H9 (cell line): ENCODE measurements around the gene TTC39B. TPM values are rescaled to one million over a fixed set of nuclear protein-coding genes. Genes with fewer than 3 reads are reported as not detected.

Experiments
- DNase-seq: peaks from one replicate; pipeline ENCODE4 v3.0.0-alpha.2; 2017
- H2AFZ ChIP-seq: one replicate; pipeline ENCODE4 v1.6.1; 2013; ENCODE audit warnings: mild to moderate bottlenecking, low read length, control low read depth, moderate library complexity
- H2AK5ac ChIP-seq: 2 replicates; pipeline ENCODE4 v1.6.1; 2013; ENCODE audit warnings: low read length, control low read depth, mixed read lengths; ENCODE audit not compliant: insufficient read length
- H2BK120ac ChIP-seq: one replicate; pipeline ENCODE4 v1.6.1; 2013; ENCODE audit warnings: low read depth, mild to moderate bottlenecking, low read length, control low read depth, inconsistent platforms; ENCODE audit not compliant: poor library complexity, severe bottlenecking
- H2BK12ac ChIP-seq: 2 replicates; pipeline ENCODE4 v1.6.1; 2013; ENCODE audit warnings: low read length, control low read depth, mixed read lengths, low read depth; ENCODE audit not compliant: insufficient read length
- H2BK15ac ChIP-seq: 2 replicates; pipeline ENCODE4 v1.6.1; 2013; ENCODE audit warnings: low read depth, low read length, control low read depth
- H2BK20ac ChIP-seq: one replicate; pipeline ENCODE4 v1.6.1; 2013; ENCODE audit warnings: low read depth, mild to moderate bottlenecking, low read length, control low read depth, inconsistent platforms; ENCODE audit not compliant: poor library complexity, severe bottlenecking
- H2BK5ac ChIP-seq: 2 replicates; pipeline ENCODE4 v1.6.1; 2013; ENCODE audit warnings: low read length, control low read depth, mixed read lengths; ENCODE audit not compliant: insufficient read length
- H3K14ac ChIP-seq: 2 replicates; pipeline ENCODE4 v1.6.1; 2013; ENCODE audit warnings: low read length, control low read depth; ENCODE audit not compliant: insufficient read depth
- H3K18ac ChIP-seq: 2 replicates; pipeline ENCODE4 v1.6.1; 2013; ENCODE audit warnings: low read depth, mild to moderate bottlenecking, mixed read lengths, low read length, control low read depth; ENCODE audit not compliant: insufficient read length
- H3K23ac ChIP-seq: 2 replicates; pipeline ENCODE4 v1.6.1; 2013; ENCODE audit warnings: low read length, control low read depth, mixed read lengths, low read depth; ENCODE audit not compliant: insufficient read length
- H3K23me2 ChIP-seq: 2 replicates; pipeline ENCODE4 v1.6.1; 2013; ENCODE audit warnings: low read depth, mild to moderate bottlenecking, mixed read lengths, low read length, control low read depth; ENCODE audit not compliant: insufficient read length, poor library complexity, severe bottlenecking
- H3K27ac ChIP-seq: 2 replicates; pipeline ENCODE4 v1.5.1; 2013; ENCODE audit warnings: low read length, control low read depth, mixed read lengths, low read depth; ENCODE audit not compliant: insufficient read length
- H3K27me3 ChIP-seq: 2 replicates; pipeline ENCODE4 v1.6.1; 2013; ENCODE audit warnings: low read length, control low read depth, inconsistent platforms; ENCODE audit not compliant: insufficient read depth
- H3K4ac ChIP-seq: 2 replicates; pipeline ENCODE4 v1.6.1; 2013; ENCODE audit warnings: low read depth, mild to moderate bottlenecking, control low read depth, inconsistent platforms, low read length, moderate library complexity
- H3K4me1 ChIP-seq: 2 replicates; pipeline ENCODE4 v1.6.1; 2013; ENCODE audit warnings: low read length, control low read depth, inconsistent platforms; ENCODE audit not compliant: insufficient read depth
- H3K4me2 ChIP-seq: 2 replicates; pipeline ENCODE4 v1.6.1; 2013; ENCODE audit warnings: low read length, control low read depth, mixed read lengths; ENCODE audit not compliant: insufficient read length, insufficient read depth
- H3K56ac ChIP-seq: 2 replicates; pipeline ENCODE4 v1.6.1; 2013; ENCODE audit warnings: low read depth, mild to moderate bottlenecking, mixed read lengths, low read length, control low read depth; ENCODE audit not compliant: insufficient read length
- H3K79me1 ChIP-seq: 2 replicates; pipeline ENCODE4 v1.6.1; 2013; ENCODE audit warnings: low read depth, mild to moderate bottlenecking, moderate library complexity, low read length, control low read depth, inconsistent platforms; ENCODE audit not compliant: insufficient read depth, poor library complexity, severe bottlenecking
- H3K79me2 ChIP-seq: 2 replicates; pipeline ENCODE4 v1.6.1; 2013; ENCODE audit warnings: low read length, control low read depth, inconsistent platforms; ENCODE audit not compliant: insufficient read depth
- H3K9ac ChIP-seq: 2 replicates; pipeline ENCODE4 v1.6.1; 2013; ENCODE audit warnings: low read length, control low read depth, mixed read lengths; ENCODE audit not compliant: insufficient read length; ENCODE audit errors: extremely low read depth
- H3K9me3 ChIP-seq: one replicate; pipeline ENCODE4 v1.6.1; 2013; ENCODE audit warnings: low read depth, low read length, inconsistent platforms; ENCODE audit not compliant: control insufficient read depth
- H3T11ph ChIP-seq: one replicate; pipeline ENCODE4 v1.6.1; 2013; ENCODE audit warnings: mild to moderate bottlenecking, low read length, control low read depth, inconsistent platforms
- H4K20me1 ChIP-seq: one replicate; pipeline ENCODE4 v1.6.1; 2013; ENCODE audit not compliant: control insufficient read depth, insufficient read length, insufficient read depth
- H4K5ac ChIP-seq: 2 replicates; pipeline ENCODE4 v1.6.1; 2013; ENCODE audit warnings: low read depth, mild to moderate bottlenecking, mixed read lengths, low read length, control low read depth; ENCODE audit not compliant: insufficient read length
- H4K8ac ChIP-seq: replicated peaks from 2 replicates; pipeline ENCODE4 v1.6.1; 2013; ENCODE audit warnings: low read length, control low read depth, mixed read lengths, low read depth; ENCODE audit not compliant: insufficient read length
- H4K91ac ChIP-seq: 2 replicates; pipeline ENCODE4 v1.6.1; 2013; ENCODE audit warnings: low read depth, mild to moderate bottlenecking, moderate library complexity, mixed read lengths, low read length, control low read depth; ENCODE audit not compliant: insufficient read length
- H3K27ac Mint-ChIP-seq, 3 experiments: 2 replicates in 2 of 3; 3 replicates in 1 of 3; pipeline ENCODE4 v1.8.0; 2020 to 2021; ENCODE audit warnings: mixed read lengths in 3 of 3, mild to moderate bottlenecking in 1 of 3, moderate library complexity in 1 of 3
- H3K27me3 Mint-ChIP-seq: 2 replicates; pipeline ENCODE4 v1.8.0; 2021; ENCODE audit warnings: low read depth, mild to moderate bottlenecking, moderate library complexity, mixed read lengths
- H3K36me3 Mint-ChIP-seq, 3 experiments: 2 replicates in 2 of 3; 3 replicates in 1 of 3; pipeline ENCODE4 v1.8.0; 2020 to 2021; ENCODE audit warnings: low read depth in 3 of 3, mixed read lengths in 3 of 3; ENCODE audit not compliant: insufficient read depth in 1 of 3
- H3K4me1 Mint-ChIP-seq, 2 experiments: 2 replicates each; pipeline ENCODE4 v1.8.0; 2020; ENCODE audit warnings: mixed read lengths in 2 of 2
- H3K4me3 Mint-ChIP-seq, 2 experiments: 2 replicates in 1 of 2; 3 replicates in 1 of 2; pipeline ENCODE4 v1.8.0; 2020 to 2021; ENCODE audit warnings: mild to moderate bottlenecking in 2 of 2, mixed read lengths in 2 of 2, moderate library complexity in 1 of 2
- H3K9me3 Mint-ChIP-seq, 2 experiments: 2 replicates in 1 of 2; 3 replicates in 1 of 2; pipeline ENCODE4 v1.8.0; 2020; ENCODE audit warnings: mild to moderate bottlenecking in 2 of 2, mixed read lengths in 2 of 2, moderate library complexity in 1 of 2
- WGBS: extraction: QIAGEN DNeasy Blood & Tissue Kit; methylation state at CpG from one replicate; pipeline ENCODE4 v1.1.7; 2013; ENCODE audit warnings: missing lambda C conversion rate, low lambda C conversion rate, mixed read lengths; ENCODE audit not compliant: insufficient read length; ENCODE audit errors: extremely low coverage; 5-methylcytosine and 5-hydroxymethylcytosine counted together
- total RNA-seq: library from RNA; stranded (reverse); gene quantifications from 2 replicates; pipeline ENCODE4 v1.2.1, GENCODE V29; 2021
- TF ChIP-seq, protein P1 (sequence below): fragments of 200-600 bp; sonication (generic); conservative IDR thresholded peaks from 3 replicates; pipeline ENCODE4 v1.8.0; 2021; ENCODE audit warnings: antibody characterized with exemption, mild to moderate bottlenecking

Gene TTC39B
- total RNA-seq, 1 experiment from 2014 or later, result 8.2 TPM

DNA sequence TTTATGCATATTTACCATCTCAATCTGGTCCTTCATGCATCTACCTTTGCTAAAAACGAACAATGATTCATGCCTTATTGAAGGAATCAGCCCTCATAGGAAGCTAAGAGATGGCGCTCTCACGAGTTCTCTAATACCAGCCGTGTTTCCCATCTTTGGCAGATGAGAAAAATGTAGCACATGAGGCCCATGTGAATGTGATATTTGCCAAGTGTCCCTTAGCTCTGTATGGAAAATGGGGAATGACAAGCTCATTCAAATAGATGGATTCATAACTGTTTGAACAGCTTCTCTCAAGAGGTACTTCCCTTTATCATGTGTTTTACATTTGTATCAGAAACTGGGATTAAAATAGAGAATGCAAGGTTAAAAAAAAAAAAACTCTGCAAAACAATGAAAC is 66.1 kb downstream of the TTC39B start:
- H3K27me3 Mint-ChIP-seq, result no peaks in the 10 kb centered on the region; the same call in 1 of the 2 replicates
- WGBS, result no CpG with 5 or more reads among the region's 4 CpGs
- Histone ChIP-seq H3K4me2 (no peak overlapping the region), H2BK5ac (no peak overlapping the region), H3K9me3 (no peaks in the 10 kb centered on the region), H3K4ac (no peak overlapping the region), H4K8ac (no peak overlapping the region), H2BK12ac (no peak overlapping the region), H4K20me1 (no peaks in the 10 kb centered on the region), H2BK20ac (no peak overlapping the region), H3K4me1 (peaks cover 3% of the 10 kb centered on the region; the same call in 1 of the 2 replicates), H4K5ac (no peak overlapping the region), H3T11ph (no peak overlapping the region), H2AFZ (no peak overlapping the region), H3K27ac (no peak overlapping the region), H2BK120ac (no peak overlapping the region), H3K23ac (no peak overlapping the region), H4K91ac (no peak overlapping the region), H3K9ac (no peak overlapping the region), H3K27me3 (no peaks in the 10 kb centered on the region), H3K23me2 (no peaks in the 10 kb centered on the region), H3K79me2 (no peaks in the 10 kb centered on the region), H3K14ac (no peak overlapping the region), H3K79me1 (no peaks in the 10 kb centered on the region), H2AK5ac (no peak overlapping the region), H3K56ac (no peak overlapping the region), H2BK15ac (no peak overlapping the region), H3K18ac (no peak overlapping the region)
- no peak overlapping the region for H3K4me3 Mint-ChIP-seq
- TF ChIP-seq, protein P1, sequence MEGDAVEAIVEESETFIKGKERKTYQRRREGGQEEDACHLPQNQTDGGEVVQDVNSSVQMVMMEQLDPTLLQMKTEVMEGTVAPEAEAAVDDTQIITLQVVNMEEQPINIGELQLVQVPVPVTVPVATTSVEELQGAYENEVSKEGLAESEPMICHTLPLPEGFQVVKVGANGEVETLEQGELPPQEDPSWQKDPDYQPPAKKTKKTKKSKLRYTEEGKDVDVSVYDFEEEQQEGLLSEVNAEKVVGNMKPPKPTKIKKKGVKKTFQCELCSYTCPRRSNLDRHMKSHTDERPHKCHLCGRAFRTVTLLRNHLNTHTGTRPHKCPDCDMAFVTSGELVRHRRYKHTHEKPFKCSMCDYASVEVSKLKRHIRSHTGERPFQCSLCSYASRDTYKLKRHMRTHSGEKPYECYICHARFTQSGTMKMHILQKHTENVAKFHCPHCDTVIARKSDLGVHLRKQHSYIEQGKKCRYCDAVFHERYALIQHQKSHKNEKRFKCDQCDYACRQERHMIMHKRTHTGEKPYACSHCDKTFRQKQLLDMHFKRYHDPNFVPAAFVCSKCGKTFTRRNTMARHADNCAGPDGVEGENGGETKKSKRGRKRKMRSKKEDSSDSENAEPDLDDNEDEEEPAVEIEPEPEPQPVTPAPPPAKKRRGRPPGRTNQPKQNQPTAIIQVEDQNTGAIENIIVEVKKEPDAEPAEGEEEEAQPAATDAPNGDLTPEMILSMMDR, result no peak
- H3K36me3 Mint-ChIP-seq, result peaks cover 0 to 6% (median 4%) of the 10 kb centered on the region in 3 experiments; a peak in 4 of 7 replicates
- no peak for DNase-seq
- no peak overlapping the region for H3K27ac Mint-ChIP-seq
- peaks cover 4 to 15% of the 10 kb centered on the region in 2 experiments; a peak in 4 of 5 replicates for H3K9me3 Mint-ChIP-seq
- peaks cover 12 to 18% of the 10 kb centered on the region in 2 experiments for H3K4me1 Mint-ChIP-seq
